WTC11 (cell line): ENCODE measurements around the gene OR10V1. TPM values are rescaled to one million over a fixed set of nuclear protein-coding genes. Genes with fewer than 3 reads are reported as not detected.

Source experiments
- ATAC-seq: fragments of 200-7000 bp; cut with Tn5 transposase; 2 replicates; pipeline ENCODE4 v1.10.0; 2021; ENCODE audit warnings: mild to moderate bottlenecking, moderate library complexity
- CTCF ChIA-PET: fragments of 300-600 bp; sonication (Branson Sonifier 250); formaldehyde crosslinking; loops from one replicate; lab custom pipeline; 2021; ENCODE audit warnings: antibody characterized with exemption; lab: Charles Lee
- POLR2A ChIA-PET: fragments of 350-600 bp; sonication (Branson Sonifier 250); formaldehyde crosslinking; loops from one replicate; lab custom pipeline; 2021; ENCODE audit warnings: antibody characterized with exemption; lab: Charles Lee
- DNase-seq: peaks from one replicate; pipeline ENCODE4 v3.0.0; 2021; ENCODE audit warnings: low spot score
- H3K27ac Mint-ChIP-seq: 2 replicates; pipeline ENCODE4 v1.8.0; 2021; ENCODE audit warnings: mixed read lengths
- H3K27me3 Mint-ChIP-seq: 2 replicates; pipeline ENCODE4 v1.8.0; 2021; ENCODE audit warnings: low read depth, mild to moderate bottlenecking, moderate library complexity, mixed read lengths
- H3K36me3 Mint-ChIP-seq: 2 replicates; pipeline ENCODE4 v1.8.0; 2021; ENCODE audit warnings: mixed read lengths
- H3K4me1 Mint-ChIP-seq: 2 replicates; pipeline ENCODE4 v1.8.0; 2022; ENCODE audit warnings: mixed read lengths
- H3K4me3 Mint-ChIP-seq: 2 replicates; pipeline ENCODE4 v1.8.0; 2021; ENCODE audit warnings: mild to moderate bottlenecking, moderate library complexity, mixed read lengths
- H3K9me3 Mint-ChIP-seq: 2 replicates; pipeline ENCODE4 v1.8.0; 2021; ENCODE audit warnings: mixed read lengths
- ATF1 ChIP-seq: sonication (generic); formaldehyde crosslinking; IDR thresholded peaks from 2 replicates; pipeline ENCODE4 v1.8.1; 2023; ENCODE audit warnings: mild to moderate bottlenecking, moderate library complexity, missing genetic modification reagents
- FOXJ3 ChIP-seq: sonication (generic); formaldehyde crosslinking; IDR thresholded peaks from 2 replicates; pipeline ENCODE4 v1.9.0; 2021; ENCODE audit warnings: missing genetic modification reagents, mild to moderate bottlenecking, borderline replicate concordance
- JUN ChIP-seq: sonication (generic); formaldehyde crosslinking; IDR thresholded peaks from 2 replicates; pipeline ENCODE4 v1.8.0; 2023; ENCODE audit warnings: mild to moderate bottlenecking, missing genetic modification reagents
- NFATC4 ChIP-seq: fragments of 250-450 bp; sonication (Bioruptor Pico); IDR thresholded peaks from 2 replicates; pipeline ENCODE4 v1.9.0; 2021; ENCODE audit warnings: mild to moderate bottlenecking
- NR1H2 ChIP-seq: sonication (generic); formaldehyde crosslinking; IDR thresholded peaks from 2 replicates; pipeline ENCODE4 v1.9.0; 2021; ENCODE audit warnings: mild to moderate bottlenecking, moderate library complexity, missing genetic modification reagents
- NR2C2 ChIP-seq: sonication (generic); formaldehyde crosslinking; IDR thresholded peaks from 2 replicates; pipeline ENCODE4 v1.8.0; 2022; ENCODE audit warnings: mild to moderate bottlenecking, missing genetic modification reagents
- ZNF232 ChIP-seq: sonication (generic); formaldehyde crosslinking; IDR thresholded peaks from 2 replicates; pipeline ENCODE4 v1.8.0; 2022; ENCODE audit warnings: mild to moderate bottlenecking, missing genetic modification reagents
- ZNF317 ChIP-seq: sonication (generic); formaldehyde crosslinking; IDR thresholded peaks from 2 replicates; pipeline ENCODE4 v1.8.1; 2023; ENCODE audit warnings: low read depth, mild to moderate bottlenecking, moderate library complexity, missing genetic modification reagents, borderline replicate concordance
- ZNF396 ChIP-seq: fragments of 250-450 bp; sonication (Bioruptor Pico); IDR thresholded peaks from 2 replicates; pipeline ENCODE4 v1.8.0; 2021; ENCODE audit warnings: mild to moderate bottlenecking, moderate library complexity, borderline replicate concordance
- ZNF423 ChIP-seq: fragments of 250-450 bp; sonication (Bioruptor Pico); IDR thresholded peaks from 2 replicates; pipeline ENCODE4 v2.1.2; 2022; ENCODE audit warnings: mild to moderate bottlenecking, moderate library complexity
- total RNA-seq: library from RNA; stranded (reverse); gene quantifications from 3 replicates; pipeline ENCODE4 v1.2.3, GENCODE V29; 2021
- TF ChIP-seq, protein P1 (sequence below): sonication (generic); formaldehyde crosslinking; IDR thresholded peaks from 2 replicates; pipeline ENCODE4 v1.8.0; 2022; ENCODE audit warnings: mild to moderate bottlenecking, missing genetic modification reagents
- TF ChIP-seq, protein P2 (sequence below): sonication (generic); formaldehyde crosslinking; IDR thresholded peaks from 2 replicates; pipeline ENCODE4 v1.8.0; 2023; ENCODE audit warnings: missing genetic modification reagents, mild to moderate bottlenecking, borderline replicate concordance
- TF ChIP-seq, protein P3 (sequence below): sonication (generic); formaldehyde crosslinking; IDR thresholded peaks from 2 replicates; pipeline ENCODE4 v1.8.1; 2023; ENCODE audit warnings: mild to moderate bottlenecking, moderate library complexity, missing genetic modification reagents
- TF ChIP-seq, protein P4 (sequence below): sonication (generic); formaldehyde crosslinking; IDR thresholded peaks from 2 replicates; pipeline ENCODE4 v1.8.1; 2023; ENCODE audit warnings: mild to moderate bottlenecking, missing genetic modification reagents, moderate library complexity
- TF ChIP-seq, protein P5 (sequence below): sonication (generic); formaldehyde crosslinking; IDR thresholded peaks from 2 replicates; pipeline ENCODE4 v1.8.1; 2022; ENCODE audit warnings: mild to moderate bottlenecking, moderate library complexity, missing genetic modification reagents
- TF ChIP-seq, protein P6 (sequence below): fragments of 250-450 bp; sonication (Bioruptor Pico); IDR thresholded peaks from 2 replicates; pipeline ENCODE4 v1.9.0; 2021; ENCODE audit warnings: mild to moderate bottlenecking
- TF ChIP-seq, protein P7 (sequence below): fragments of 250-450 bp; sonication (Bioruptor Pico); IDR thresholded peaks from 2 replicates; pipeline ENCODE4 v1.8.0; 2021; ENCODE audit warnings: mild to moderate bottlenecking

The OR10V1 gene
- total RNA-seq, 1 experiment from 2014 or later, result not detected

DNA sequence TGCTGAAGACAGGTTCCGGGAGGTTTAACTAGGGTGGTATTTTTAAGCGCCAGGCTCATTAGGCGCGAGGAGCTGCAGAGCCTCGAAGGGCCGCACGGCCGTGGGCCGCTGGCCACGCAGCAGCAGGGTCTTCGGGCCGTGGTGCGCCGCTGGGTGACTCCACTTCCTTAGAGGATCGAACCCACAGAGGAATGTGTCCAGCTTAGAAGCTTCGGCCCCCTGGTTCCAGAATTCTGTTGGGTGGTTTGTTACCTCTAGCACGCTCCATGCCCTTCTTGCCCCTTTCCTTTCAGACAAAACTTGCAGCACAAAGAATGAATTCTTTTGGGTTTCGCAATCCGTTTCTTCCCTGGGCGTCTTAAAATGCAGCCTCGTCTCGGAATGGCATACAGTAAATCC, 44.0 kb downstream of the OR10V1 start:
- peak; percentile 26 for DNase-seq
- H3K9me3 Mint-ChIP-seq, result no peaks in the 10 kb centered on the region
- ChIA-PET POLR2A (interaction anchor here (0.5 to 2.0 kb wide), 13 partner anchors 11 to 1919 kb away, joined by 3 to 13 read pairs (median 5); partner anchors contain the start of genes MRPL16, OSBP and STX3), CTCF (interaction anchor here (0.6 to 2.5 kb wide), 13 partner anchors 8 to 742 kb away, joined by 3 to 16 read pairs (median 4); partner anchors contain the start of genes OSBP and STX3)
- H3K27ac Mint-ChIP-seq, result peak overlapping the region; percentile 99
- peaks cover 18% of the 10 kb centered on the region for H3K4me1 Mint-ChIP-seq
- TF ChIP-seq, protein P1, sequence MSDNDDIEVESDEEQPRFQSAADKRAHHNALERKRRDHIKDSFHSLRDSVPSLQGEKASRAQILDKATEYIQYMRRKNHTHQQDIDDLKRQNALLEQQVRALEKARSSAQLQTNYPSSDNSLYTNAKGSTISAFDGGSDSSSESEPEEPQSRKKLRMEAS (CRISPR knock-in tag), result 0 out of 2 replicates have a peak, but pooled peaks have one; percentile 33
- TF ChIP-seq, protein P2, sequence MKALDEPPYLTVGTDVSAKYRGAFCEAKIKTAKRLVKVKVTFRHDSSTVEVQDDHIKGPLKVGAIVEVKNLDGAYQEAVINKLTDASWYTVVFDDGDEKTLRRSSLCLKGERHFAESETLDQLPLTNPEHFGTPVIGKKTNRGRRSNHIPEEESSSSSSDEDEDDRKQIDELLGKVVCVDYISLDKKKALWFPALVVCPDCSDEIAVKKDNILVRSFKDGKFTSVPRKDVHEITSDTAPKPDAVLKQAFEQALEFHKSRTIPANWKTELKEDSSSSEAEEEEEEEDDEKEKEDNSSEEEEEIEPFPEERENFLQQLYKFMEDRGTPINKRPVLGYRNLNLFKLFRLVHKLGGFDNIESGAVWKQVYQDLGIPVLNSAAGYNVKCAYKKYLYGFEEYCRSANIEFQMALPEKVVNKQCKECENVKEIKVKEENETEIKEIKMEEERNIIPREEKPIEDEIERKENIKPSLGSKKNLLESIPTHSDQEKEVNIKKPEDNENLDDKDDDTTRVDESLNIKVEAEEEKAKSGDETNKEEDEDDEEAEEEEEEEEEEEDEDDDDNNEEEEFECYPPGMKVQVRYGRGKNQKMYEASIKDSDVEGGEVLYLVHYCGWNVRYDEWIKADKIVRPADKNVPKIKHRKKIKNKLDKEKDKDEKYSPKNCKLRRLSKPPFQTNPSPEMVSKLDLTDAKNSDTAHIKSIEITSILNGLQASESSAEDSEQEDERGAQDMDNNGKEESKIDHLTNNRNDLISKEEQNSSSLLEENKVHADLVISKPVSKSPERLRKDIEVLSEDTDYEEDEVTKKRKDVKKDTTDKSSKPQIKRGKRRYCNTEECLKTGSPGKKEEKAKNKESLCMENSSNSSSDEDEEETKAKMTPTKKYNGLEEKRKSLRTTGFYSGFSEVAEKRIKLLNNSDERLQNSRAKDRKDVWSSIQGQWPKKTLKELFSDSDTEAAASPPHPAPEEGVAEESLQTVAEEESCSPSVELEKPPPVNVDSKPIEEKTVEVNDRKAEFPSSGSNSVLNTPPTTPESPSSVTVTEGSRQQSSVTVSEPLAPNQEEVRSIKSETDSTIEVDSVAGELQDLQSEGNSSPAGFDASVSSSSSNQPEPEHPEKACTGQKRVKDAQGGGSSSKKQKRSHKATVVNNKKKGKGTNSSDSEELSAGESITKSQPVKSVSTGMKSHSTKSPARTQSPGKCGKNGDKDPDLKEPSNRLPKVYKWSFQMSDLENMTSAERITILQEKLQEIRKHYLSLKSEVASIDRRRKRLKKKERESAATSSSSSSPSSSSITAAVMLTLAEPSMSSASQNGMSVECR, result no peak
- TF ChIP-seq NR1H2 (CRISPR knock-in tag) (no peak), ZNF423 (CRISPR knock-in tag) (no peak)
- ATAC-seq, result no peak
- H3K36me3 Mint-ChIP-seq, result peaks cover 24% of the 10 kb centered on the region
- H3K27me3 Mint-ChIP-seq, result no peaks in the 10 kb centered on the region; the same call in 1 of the 2 replicates
- H3K4me3 Mint-ChIP-seq, result peak overlapping the region; percentile 92

DNA sequence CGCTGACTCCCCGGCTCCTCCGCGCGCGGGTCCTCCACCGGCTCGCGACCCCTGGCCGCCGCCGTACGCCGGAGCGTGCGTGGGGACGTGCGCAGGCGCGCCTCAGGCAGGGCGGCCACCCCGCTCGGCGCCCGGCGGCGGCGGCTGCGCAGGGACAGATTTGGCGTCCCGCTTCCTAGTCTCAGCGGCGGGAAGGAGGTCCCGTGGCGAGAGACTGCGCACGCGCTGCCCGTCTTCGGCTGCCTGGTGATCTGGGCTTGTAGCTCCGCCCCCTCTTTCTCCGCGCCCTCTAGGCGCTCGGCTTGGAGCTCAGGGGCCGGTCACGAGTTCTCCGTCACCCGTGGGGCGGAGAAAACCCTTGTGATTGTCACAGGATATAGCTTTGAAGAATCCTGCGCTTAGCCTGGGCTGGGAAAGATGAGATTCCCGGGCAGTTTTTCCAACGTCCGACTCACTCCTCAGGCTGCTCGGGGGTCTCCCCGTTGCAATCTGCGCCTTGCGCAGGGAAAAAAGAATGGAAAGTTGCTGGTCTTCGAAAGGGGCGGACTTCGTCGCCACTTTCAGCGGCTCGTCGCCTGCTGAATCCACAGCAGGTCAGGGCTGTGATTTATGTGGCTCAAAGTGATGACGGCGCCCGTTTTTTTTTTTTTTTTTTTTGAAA, 44.6 kb downstream of the OR10V1 start, which contains the start of gene PATL1:
PATL1 (minus strand) TSS at position 88 of the 661 bp plus-strand sequence. CDS start 142 bp downstream, outside the sequence.
- H3K9me3 Mint-ChIP-seq, result no peaks in the 10 kb centered on the region
- H3K4me3 Mint-ChIP-seq, result peak within 1 kb of the TSS; percentile 92
- ChIA-PET CTCF (interaction anchor here (0.6 to 2.5 kb wide), 15 partner anchors 9 to 1230 kb away, joined by 3 to 16 read pairs (median 4); partner anchors contain the start of genes OSBP and STX3), POLR2A (interaction anchor here (0.5 to 2.0 kb wide), 15 partner anchors 12 to 1919 kb away, joined by 3 to 13 read pairs (median 4); partner anchors contain the start of genes DTX4, MRPL16, OSBP and STX3)
- peak within 1 kb of the TSS; percentile 99 for H3K27ac Mint-ChIP-seq
- DNase-seq, result peak; percentile 96
- no peaks in the 10 kb centered on the region; the same call in 1 of the 2 replicates for H3K27me3 Mint-ChIP-seq
- H3K36me3 Mint-ChIP-seq, result peaks cover 27% of the 10 kb centered on the region
- peaks cover 18% of the 10 kb centered on the region for H3K4me1 Mint-ChIP-seq
- ATAC-seq, result peak; percentile 89
- no peak for TF ChIP-seq NFATC4 (CRISPR knock-in tag)
- no peak for TF ChIP-seq ZNF317
- TF ChIP-seq, protein P3, sequence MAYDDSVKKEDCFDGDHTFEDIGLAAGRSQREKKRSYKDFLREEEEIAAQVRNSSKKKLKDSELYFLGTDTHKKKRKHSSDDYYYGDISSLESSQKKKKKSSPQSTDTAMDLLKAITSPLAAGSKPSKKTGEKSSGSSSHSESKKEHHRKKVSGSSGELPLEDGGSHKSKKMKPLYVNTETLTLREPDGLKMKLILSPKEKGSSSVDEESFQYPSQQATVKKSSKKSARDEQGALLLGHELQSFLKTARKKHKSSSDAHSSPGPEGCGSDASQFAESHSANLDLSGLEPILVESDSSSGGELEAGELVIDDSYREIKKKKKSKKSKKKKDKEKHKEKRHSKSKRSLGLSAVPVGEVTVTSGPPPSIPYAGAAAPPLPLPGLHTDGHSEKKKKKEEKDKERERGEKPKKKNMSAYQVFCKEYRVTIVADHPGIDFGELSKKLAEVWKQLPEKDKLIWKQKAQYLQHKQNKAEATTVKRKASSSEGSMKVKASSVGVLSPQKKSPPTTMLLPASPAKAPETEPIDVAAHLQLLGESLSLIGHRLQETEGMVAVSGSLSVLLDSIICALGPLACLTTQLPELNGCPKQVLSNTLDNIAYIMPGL (CRISPR knock-in tag), result no peak
- TF ChIP-seq ZNF423 (CRISPR knock-in tag), result no peak
- TF ChIP-seq, protein P4, sequence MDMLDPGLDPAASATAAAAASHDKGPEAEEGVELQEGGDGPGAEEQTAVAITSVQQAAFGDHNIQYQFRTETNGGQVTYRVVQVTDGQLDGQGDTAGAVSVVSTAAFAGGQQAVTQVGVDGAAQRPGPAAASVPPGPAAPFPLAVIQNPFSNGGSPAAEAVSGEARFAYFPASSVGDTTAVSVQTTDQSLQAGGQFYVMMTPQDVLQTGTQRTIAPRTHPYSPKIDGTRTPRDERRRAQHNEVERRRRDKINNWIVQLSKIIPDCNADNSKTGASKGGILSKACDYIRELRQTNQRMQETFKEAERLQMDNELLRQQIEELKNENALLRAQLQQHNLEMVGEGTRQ (CRISPR knock-in tag), result peak; percentile 73
- no peak for TF ChIP-seq NR2C2 (CRISPR knock-in tag)
- TF ChIP-seq JUN (CRISPR knock-in tag), result no peak
- TF ChIP-seq ZNF396 (CRISPR knock-in tag), result no peak
- TF ChIP-seq, protein P5, sequence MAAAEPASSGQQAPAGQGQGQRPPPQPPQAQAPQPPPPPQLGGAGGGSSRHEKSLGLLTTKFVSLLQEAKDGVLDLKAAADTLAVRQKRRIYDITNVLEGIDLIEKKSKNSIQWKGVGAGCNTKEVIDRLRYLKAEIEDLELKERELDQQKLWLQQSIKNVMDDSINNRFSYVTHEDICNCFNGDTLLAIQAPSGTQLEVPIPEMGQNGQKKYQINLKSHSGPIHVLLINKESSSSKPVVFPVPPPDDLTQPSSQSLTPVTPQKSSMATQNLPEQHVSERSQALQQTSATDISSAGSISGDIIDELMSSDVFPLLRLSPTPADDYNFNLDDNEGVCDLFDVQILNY (CRISPR knock-in tag), result peak; percentile 59; the same call in 1 of the 2 replicates
- TF ChIP-seq, protein P6, sequence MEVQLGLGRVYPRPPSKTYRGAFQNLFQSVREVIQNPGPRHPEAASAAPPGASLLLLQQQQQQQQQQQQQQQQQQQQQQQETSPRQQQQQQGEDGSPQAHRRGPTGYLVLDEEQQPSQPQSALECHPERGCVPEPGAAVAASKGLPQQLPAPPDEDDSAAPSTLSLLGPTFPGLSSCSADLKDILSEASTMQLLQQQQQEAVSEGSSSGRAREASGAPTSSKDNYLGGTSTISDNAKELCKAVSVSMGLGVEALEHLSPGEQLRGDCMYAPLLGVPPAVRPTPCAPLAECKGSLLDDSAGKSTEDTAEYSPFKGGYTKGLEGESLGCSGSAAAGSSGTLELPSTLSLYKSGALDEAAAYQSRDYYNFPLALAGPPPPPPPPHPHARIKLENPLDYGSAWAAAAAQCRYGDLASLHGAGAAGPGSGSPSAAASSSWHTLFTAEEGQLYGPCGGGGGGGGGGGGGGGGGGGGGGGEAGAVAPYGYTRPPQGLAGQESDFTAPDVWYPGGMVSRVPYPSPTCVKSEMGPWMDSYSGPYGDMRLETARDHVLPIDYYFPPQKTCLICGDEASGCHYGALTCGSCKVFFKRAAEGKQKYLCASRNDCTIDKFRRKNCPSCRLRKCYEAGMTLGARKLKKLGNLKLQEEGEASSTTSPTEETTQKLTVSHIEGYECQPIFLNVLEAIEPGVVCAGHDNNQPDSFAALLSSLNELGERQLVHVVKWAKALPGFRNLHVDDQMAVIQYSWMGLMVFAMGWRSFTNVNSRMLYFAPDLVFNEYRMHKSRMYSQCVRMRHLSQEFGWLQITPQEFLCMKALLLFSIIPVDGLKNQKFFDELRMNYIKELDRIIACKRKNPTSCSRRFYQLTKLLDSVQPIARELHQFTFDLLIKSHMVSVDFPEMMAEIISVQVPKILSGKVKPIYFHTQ (CRISPR knock-in tag), result no peak
- TF ChIP-seq FOXJ3 (CRISPR knock-in tag), result no peak
- no peak for TF ChIP-seq ZNF232 (CRISPR knock-in tag)
- TF ChIP-seq, protein P7, sequence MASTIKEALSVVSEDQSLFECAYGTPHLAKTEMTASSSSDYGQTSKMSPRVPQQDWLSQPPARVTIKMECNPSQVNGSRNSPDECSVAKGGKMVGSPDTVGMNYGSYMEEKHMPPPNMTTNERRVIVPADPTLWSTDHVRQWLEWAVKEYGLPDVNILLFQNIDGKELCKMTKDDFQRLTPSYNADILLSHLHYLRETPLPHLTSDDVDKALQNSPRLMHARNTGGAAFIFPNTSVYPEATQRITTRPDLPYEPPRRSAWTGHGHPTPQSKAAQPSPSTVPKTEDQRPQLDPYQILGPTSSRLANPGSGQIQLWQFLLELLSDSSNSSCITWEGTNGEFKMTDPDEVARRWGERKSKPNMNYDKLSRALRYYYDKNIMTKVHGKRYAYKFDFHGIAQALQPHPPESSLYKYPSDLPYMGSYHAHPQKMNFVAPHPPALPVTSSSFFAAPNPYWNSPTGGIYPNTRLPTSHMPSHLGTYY (CRISPR knock-in tag), result no peak
- TF ChIP-seq ATF1 (CRISPR knock-in tag), result 0 out of 2 replicates have a peak, but pooled peaks have one; percentile 38
